NCI-H1048 (cell line): ENCODE results near the gene NPW.

ENCODE experiments used
- DNase-seq: peaks from one replicate; lab custom pipeline; 2025; lab: John Stamatoyannopoulos, UW

NPW gene

GRCh38 chr16:2053897-2054296 lies 34.3 kb downstream of the NPW start:
- DNase-seq, result no peak

- DNase-seq, result no peak
These were observed 35.1 kb downstream of the NPW start for GRCh38 chr16:2054543-2055245.

- DNase-seq, result no peak
These were observed 36.5 kb downstream of the NPW start for GRCh38 chr16:2056077-2056476.

GRCh38 chr16:2056681-2057407 lies 37.3 kb downstream of the NPW start:
- no peak for DNase-seq

- no peak for DNase-seq
These were observed 37.9 kb downstream of the NPW start for GRCh38 chr16:2057438-2057837.

- no peak for DNase-seq
These were observed 38.8 kb downstream of the NPW start for GRCh38 chr16:2058420-2058819.

- no peak for DNase-seq
These were observed 39.3 kb downstream of the NPW start for GRCh38 chr16:2058872-2059271.

GRCh38 chr16:2060346-2060745 lies 40.8 kb downstream of the NPW start:
- DNase-seq, result no peak

- DNase-seq, result no peak
These were observed 41.4 kb downstream of the NPW start for GRCh38 chr16:2061023-2061422.

- no peak for DNase-seq
These were observed 41.9 kb downstream of the NPW start for GRCh38 chr16:2061526-2061925.

GRCh38 chr16:2062801-2063200 lies 43.2 kb downstream of the NPW start:
- DNase-seq, result no peak

- DNase-seq, result no peak
These were observed 44.3 kb downstream of the NPW start for GRCh38 chr16:2063861-2064260.

GRCh38 chr16:2064368-2064945 lies 44.9 kb downstream of the NPW start:
- DNase-seq, result no peak

GRCh38 chr16:2066139-2066538 lies 46.6 kb downstream of the NPW start:
- DNase-seq, result no peak
